ENCODE results near the gene TEX51.

TEX51 gene

GRCh38 chr2:126882736-126883665 lies 15.7 kb upstream of the TEX51 start:
- H3K9me3 ChIP-seq (ENCODE audit: severe bottlenecking), result no peaks in the 10 kb centered on the region
- H3K36me3 ChIP-seq, result no peaks in the 10 kb centered on the region
- H3K27me3 ChIP-seq (ENCODE audit: insufficient read depth, low read depth, severe bottlenecking), result peaks cover 7% of the 10 kb centered on the region
- no peak overlapping the region for H3K4me3 ChIP-seq (ENCODE audit: low read depth, low read length)
- H3K27ac ChIP-seq, result no peak overlapping the region
- no peak for DNase-seq
- no peak for TF ChIP-seq CTCF (IDR thresholded peaks at IDR 0.05; ENCODE audit: low read depth, low read length)

DNA sequence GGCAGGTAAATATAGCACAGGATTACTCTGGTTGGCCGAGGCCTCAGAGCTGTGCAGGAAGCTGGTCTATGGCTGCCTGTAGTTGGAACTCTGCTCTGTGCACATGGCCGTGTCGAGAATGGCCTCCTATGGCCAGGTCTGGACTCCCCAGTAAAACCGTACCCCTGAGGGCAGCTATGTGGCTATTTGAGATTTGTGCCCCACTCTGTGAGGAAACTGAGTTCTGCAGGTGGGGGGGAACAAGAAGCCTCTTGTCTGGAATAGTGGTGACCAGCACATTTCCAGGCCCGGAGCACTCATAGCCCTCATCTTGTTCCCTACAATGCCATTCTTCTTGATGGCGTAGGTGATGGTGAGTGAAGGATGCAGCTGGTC lies 15.0 kb upstream of the TEX51 start:
- no peak for DNase-seq
- H3K4me3 ChIP-seq (ENCODE audit: low read depth, low read length), result no peak overlapping the region
- no peaks in the 10 kb centered on the region for H3K9me3 ChIP-seq (ENCODE audit: severe bottlenecking)
- no peaks in the 10 kb centered on the region for H3K36me3 ChIP-seq
- H3K27ac ChIP-seq, result no peak overlapping the region
- peaks cover 9% of the 10 kb centered on the region for H3K27me3 ChIP-seq (ENCODE audit: insufficient read depth, low read depth, severe bottlenecking)
- no peak for TF ChIP-seq CTCF (IDR thresholded peaks at IDR 0.05; ENCODE audit: low read depth, low read length)

DNA sequence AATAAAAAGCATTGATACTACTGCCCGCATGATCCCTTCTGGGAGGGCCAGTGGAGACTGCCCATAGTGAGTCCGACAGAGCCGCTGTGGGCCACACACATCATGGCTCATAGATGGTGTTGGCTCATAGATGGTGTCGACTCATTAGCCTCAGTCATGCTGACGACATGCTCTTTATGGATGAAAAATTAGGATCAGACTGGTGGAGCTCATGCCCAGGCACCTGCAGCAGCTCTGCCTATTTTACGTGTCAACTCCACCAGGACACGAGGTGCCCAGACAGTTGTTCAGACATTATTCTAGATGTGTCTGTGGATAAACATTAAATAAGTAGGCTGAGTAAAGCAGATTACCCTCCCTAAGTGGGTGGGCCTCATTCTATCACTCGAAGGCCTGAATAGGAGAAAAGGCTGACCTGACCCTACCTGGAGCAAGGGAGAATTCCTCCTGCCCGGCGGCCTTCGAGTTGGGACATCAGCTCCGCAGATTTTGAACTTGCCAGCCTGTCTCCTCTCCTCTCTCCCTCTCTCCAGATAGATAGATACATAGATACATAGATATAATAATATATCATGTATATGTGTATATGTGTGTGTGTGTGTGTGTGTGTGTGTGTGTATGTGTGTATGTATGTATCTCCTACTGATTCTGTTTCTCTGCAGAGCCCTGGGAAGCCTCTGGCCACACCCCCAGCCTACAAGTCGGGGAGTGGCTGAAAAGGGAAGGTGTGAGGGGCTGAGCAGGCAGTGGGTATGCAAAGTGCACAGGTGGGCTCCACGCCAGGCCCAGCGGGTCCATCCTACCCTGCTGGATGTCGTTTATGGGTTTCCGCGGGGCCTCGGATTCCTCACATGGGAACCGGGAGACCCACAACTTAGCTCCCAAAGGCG lies 13.6 kb upstream of the TEX51 start:
- Histone ChIP-seq H3K4me3 (ENCODE audit: low read depth, low read length) (no peak overlapping the region), H3K27ac (no peak overlapping the region)

GRCh38 chr2:126885751-126886210 lies 12.9 kb upstream of the TEX51 start:
- Histone ChIP-seq H3K27ac (no peak overlapping the region), H3K27me3 (ENCODE audit: insufficient read depth, low read depth, severe bottlenecking) (peaks cover 10% of the 10 kb centered on the region), H3K36me3 (no peaks in the 10 kb centered on the region), H3K4me3 (ENCODE audit: low read depth, low read length) (no peak overlapping the region), H3K9me3 (ENCODE audit: severe bottlenecking) (no peaks in the 10 kb centered on the region)
- TF ChIP-seq CTCF (IDR thresholded peaks at IDR 0.05; ENCODE audit: low read depth, low read length), result no peak
- no peak for DNase-seq

More for the DNA sequence above, 13.6 kb upstream of the TEX51 start:
- no peak for TF ChIP-seq CTCF (IDR thresholded peaks at IDR 0.05; ENCODE audit: low read depth, low read length)
- Histone ChIP-seq H3K36me3 (no peaks in the 10 kb centered on the region), H3K27me3 (ENCODE audit: insufficient read depth, low read depth, severe bottlenecking) (peaks cover 9% of the 10 kb centered on the region), H3K9me3 (ENCODE audit: severe bottlenecking) (no peaks in the 10 kb centered on the region)
- DNase-seq, result no peak

- DNase-seq, result no peak
- H3K27me3 ChIP-seq (ENCODE audit: insufficient read depth, low read depth, severe bottlenecking), result peaks cover 8% of the 10 kb centered on the region
- 0 out of 2 replicates have a peak, but pooled peaks have one; percentile 9 for TF ChIP-seq CTCF (IDR thresholded peaks at IDR 0.05; ENCODE audit: low read depth, low read length)
- H3K36me3 ChIP-seq, result no peaks in the 10 kb centered on the region
- H3K27ac ChIP-seq, result no peak overlapping the region
- H3K9me3 ChIP-seq (ENCODE audit: severe bottlenecking), result no peaks in the 10 kb centered on the region
- H3K4me3 ChIP-seq (ENCODE audit: low read depth, low read length), result no peak overlapping the region
Measured at GRCh38 chr2:126886211-126886915, 12.3 kb upstream of the TEX51 start.

All from WERI-Rb-1 (cell line).